Measurements from ENCODE around the gene BAAT.
"Not testable (repeated sequence)": the region's sequence is repeated elsewhere in the genome, so short reads cannot be mapped to it uniquely, and the experiment has no call there.

The BAAT gene

GRCh38 chr9:101384873-101385536, at the start of gene BAAT:
Gene BAAT (minus strand): TSS chr9:101385006. CDS start chr9:101371404, 13,602 bp downstream.
- H3K27ac ChIP-seq, result not testable (repeated sequence)

- no peak overlapping the region for H3K27ac ChIP-seq
- TF ChIP-seq CTCF (IDR thresholded peaks at IDR 0.05), result no peak
- TF ChIP-seq ZFX (IDR thresholded peaks at IDR 0.05; ENCODE audit: borderline replicate concordance), result no peak
Observed at GRCh38 chr9:101433229-101433628, 48.4 kb upstream of the BAAT start.

GRCh38 chr9:101432740-101433139, 47.9 kb upstream of the BAAT start:
- H3K27ac ChIP-seq, result no peak overlapping the region
- no peak for TF ChIP-seq ZFX (IDR thresholded peaks at IDR 0.05; ENCODE audit: borderline replicate concordance)
- no peak for TF ChIP-seq CTCF (IDR thresholded peaks at IDR 0.05)

- no peak for TF ChIP-seq ZFX (IDR thresholded peaks at IDR 0.05; ENCODE audit: borderline replicate concordance)
- TF ChIP-seq CTCF (IDR thresholded peaks at IDR 0.05), result no peak
- no peak overlapping the region for H3K27ac ChIP-seq
Observed at GRCh38 chr9:101432171-101432570, 47.4 kb upstream of the BAAT start.

GRCh38 chr9:101429736-101430135, 44.9 kb upstream of the BAAT start:
- TF ChIP-seq CTCF (IDR thresholded peaks at IDR 0.05) (no peak), ZFX (IDR thresholded peaks at IDR 0.05; ENCODE audit: borderline replicate concordance) (no peak)
- H3K27ac ChIP-seq, result no peak overlapping the region

GRCh38 chr9:101428909-101429308, 44.1 kb upstream of the BAAT start:
- H3K27ac ChIP-seq, result no peak overlapping the region
- TF ChIP-seq CTCF (IDR thresholded peaks at IDR 0.05), result no peak
- no peak for TF ChIP-seq ZFX (IDR thresholded peaks at IDR 0.05; ENCODE audit: borderline replicate concordance)

GRCh38 chr9:101427957-101428655, 43.3 kb upstream of the BAAT start:
- no peak for TF ChIP-seq ZFX (IDR thresholded peaks at IDR 0.05; ENCODE audit: borderline replicate concordance)
- no peak for TF ChIP-seq CTCF (IDR thresholded peaks at IDR 0.05)
- no peak overlapping the region for H3K27ac ChIP-seq
